Bronchial epithelial cell (primary cell): ENCODE data around the gene ZNF587. TPM values are rescaled to one million over a fixed set of nuclear protein-coding genes. Genes with fewer than 3 reads are reported as not detected.
A peak's percentile ranks its signal among the peaks of the same experiment; 100 is the strongest.
"Not testable (repeated sequence)": the region's sequence is repeated elsewhere in the genome, so short reads cannot be mapped to it uniquely, and the experiment has no call there.

Experiments used
- DNase-seq: peaks from one replicate; pipeline ENCODE4 v3.0.0-alpha.2; 2010; ENCODE audit warnings: low read depth
- FAIRE-seq: peaks from 2 replicates; lab custom pipeline; 2011; peaks lifted over from hg19 to GRCh38; lab: Jason Lieb, UNC
- H3K27me3 ChIP-seq: 2 replicates; pipeline ENCODE4 v1.5.1; 2011; ENCODE audit warnings: low read length; ENCODE audit not compliant: control insufficient read depth, insufficient read depth
- H3K36me3 ChIP-seq: 2 replicates; pipeline ENCODE4 v1.5.1; 2011; ENCODE audit warnings: low read length; ENCODE audit not compliant: control insufficient read depth, insufficient read depth
- H3K4me3 ChIP-seq: 2 replicates; pipeline ENCODE4 v1.5.1; 2011; ENCODE audit warnings: mild to moderate bottlenecking, low read depth, low read length, control low read depth
- total RNA-seq: library from RNA; depleted of rRNA; stranded (reverse); fragments of >200 nt; gene quantifications from 2 replicates; pipeline ENCODE4 v1.2.1, GENCODE V29; 2014
- TF ChIP-seq, protein P1 (sequence below): IDR thresholded peaks from 2 replicates; pipeline ENCODE4 v1.5.1; 2011; ENCODE audit warnings: mild to moderate bottlenecking, moderate library complexity, low read length, control low read depth, inconsistent platforms; ENCODE audit not compliant: insufficient read depth, severe bottlenecking

The ZNF587 gene
- total RNA-seq, 1 donor from 2014 or later, result 19.5 TPM

DNA sequence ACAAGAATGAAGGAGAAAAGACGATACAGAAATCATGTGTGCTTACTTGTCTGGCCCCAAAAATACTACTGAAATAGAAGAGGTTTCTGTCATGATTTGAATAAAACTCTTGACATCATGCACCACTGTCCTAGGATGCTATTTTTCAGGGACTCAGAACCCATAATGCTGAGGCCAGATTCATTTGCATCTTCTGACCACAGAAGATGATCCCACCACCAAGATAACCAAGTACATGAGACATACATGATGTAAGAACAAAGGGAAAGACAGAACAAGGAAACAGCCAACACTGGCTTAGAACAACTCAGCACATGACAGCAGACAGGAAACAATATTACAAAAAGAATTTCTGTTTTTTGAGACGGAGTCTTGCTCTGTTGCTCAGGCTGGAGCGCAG, 37.4 kb upstream of the ZNF587 start:
- peaks cover 6% of the 10 kb centered on the region for H3K36me3 ChIP-seq
- TF ChIP-seq, protein P1, sequence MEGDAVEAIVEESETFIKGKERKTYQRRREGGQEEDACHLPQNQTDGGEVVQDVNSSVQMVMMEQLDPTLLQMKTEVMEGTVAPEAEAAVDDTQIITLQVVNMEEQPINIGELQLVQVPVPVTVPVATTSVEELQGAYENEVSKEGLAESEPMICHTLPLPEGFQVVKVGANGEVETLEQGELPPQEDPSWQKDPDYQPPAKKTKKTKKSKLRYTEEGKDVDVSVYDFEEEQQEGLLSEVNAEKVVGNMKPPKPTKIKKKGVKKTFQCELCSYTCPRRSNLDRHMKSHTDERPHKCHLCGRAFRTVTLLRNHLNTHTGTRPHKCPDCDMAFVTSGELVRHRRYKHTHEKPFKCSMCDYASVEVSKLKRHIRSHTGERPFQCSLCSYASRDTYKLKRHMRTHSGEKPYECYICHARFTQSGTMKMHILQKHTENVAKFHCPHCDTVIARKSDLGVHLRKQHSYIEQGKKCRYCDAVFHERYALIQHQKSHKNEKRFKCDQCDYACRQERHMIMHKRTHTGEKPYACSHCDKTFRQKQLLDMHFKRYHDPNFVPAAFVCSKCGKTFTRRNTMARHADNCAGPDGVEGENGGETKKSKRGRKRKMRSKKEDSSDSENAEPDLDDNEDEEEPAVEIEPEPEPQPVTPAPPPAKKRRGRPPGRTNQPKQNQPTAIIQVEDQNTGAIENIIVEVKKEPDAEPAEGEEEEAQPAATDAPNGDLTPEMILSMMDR, result no peak

DNA sequence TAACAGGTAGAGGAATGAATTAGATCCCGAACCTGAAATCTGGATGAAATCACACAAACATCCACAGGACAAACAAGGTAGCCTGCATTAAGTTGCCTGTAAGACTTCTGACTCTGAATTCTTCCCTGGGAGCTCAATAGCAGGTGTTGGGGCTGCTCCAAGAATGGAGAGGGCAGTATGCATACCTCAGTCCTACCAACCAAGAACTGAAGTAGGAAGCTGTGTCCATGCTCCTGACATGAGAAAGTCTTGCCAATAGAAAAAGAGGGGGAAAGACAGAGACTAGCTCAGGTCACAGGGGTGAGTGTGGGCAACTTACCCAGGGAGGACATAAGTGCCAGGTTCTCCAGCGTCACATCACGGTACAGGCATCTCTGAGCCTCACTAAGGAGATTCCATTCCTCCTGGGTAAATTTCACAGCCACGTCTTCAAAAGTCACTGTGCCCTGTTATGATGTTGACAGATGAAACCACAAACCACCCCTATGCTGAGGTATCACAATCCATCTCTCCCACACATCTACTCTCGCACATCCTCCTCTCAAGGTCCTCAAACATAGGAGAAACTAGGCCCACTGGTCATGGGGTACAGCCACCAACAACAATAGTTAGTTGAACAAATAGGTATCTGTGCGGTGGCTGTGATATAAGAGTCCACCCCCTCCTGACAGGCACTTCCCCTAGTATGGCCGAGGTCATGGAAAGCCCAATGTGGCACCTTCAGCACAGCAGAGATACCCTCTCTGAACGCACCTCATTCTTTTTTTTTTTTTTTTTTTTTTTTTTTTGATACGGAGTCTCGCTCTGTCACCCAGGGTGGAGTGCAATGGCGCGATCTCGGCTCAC, 36.5 kb upstream of the ZNF587 start:
- peak overlapping the region; percentile 90 for H3K4me3 ChIP-seq
- H3K36me3 ChIP-seq, FAIRE-seq, DNase-seq, H3K27me3 ChIP-seq: not testable (repeated sequence)

More for the DNA sequence above, 37.4 kb upstream of the ZNF587 start:
- no peak for DNase-seq
- no peaks in the 10 kb centered on the region for H3K27me3 ChIP-seq
- H3K4me3 ChIP-seq, result no peak overlapping the region
- no peak for FAIRE-seq

- Histone ChIP-seq H3K4me3 (peak overlapping the region; percentile 90), H3K36me3 (peaks cover 4% of the 10 kb centered on the region), H3K27me3 (no peaks in the 10 kb centered on the region)
- DNase-seq (peak; percentile 31), FAIRE-seq (no peak)
- TF ChIP-seq, protein P1, result no peak
These were observed 35.6 kb upstream of the ZNF587 start for GRCh38 chr19:57813919-57814504.

DNA sequence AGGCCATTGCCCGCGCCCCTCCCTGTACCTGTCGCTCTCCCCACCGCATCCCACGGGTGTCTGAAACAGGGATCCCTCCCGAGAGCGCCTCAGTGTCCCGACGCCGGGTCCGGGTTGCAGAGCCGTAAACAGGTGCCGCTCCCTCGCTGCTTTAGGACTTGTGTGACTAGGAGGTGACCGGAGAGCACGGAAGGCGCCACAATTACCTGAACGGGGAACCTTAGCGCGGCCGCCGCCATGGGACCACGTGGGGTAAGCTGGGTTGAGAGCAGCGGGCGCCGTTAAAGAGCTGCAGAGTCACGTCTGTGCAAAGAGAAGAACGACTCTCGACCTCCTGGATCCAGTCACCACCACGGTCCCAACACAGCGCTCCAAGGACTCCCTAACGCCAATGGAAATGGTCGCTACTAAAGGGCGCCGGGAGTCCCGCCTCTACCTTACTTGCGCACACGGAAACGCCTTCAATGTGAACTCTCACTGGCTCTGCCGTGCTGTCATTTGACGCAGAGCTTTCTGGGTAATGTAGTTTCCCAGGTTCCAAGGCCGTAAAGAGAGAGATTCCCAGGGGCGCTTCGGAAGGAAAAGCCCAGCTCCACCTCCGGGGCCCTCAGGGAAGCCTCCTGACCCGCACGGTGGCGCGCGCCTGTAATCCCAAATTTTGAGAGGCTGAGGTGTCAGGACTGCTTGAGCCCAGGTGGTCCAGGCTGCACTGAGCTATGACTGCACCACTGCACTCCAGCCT, 35.0 kb upstream of the ZNF587 start, which contains the start of gene ZNF552:
ZNF552 (minus strand) TSS at position 409 of the 742 bp plus-strand sequence; CDS start at position 239, 170 bp downstream.
- TF ChIP-seq, protein P1, result no peak
- H3K4me3 ChIP-seq, result peak within 1 kb of the TSS; percentile 90
- no peaks in the 10 kb centered on the region for H3K27me3 ChIP-seq
- H3K36me3 ChIP-seq, result peaks cover 3% of the 10 kb centered on the region
- DNase-seq, result peak; percentile 92
- FAIRE-seq, result no peak

GRCh38 chr19:57815247-57816075, 34.2 kb upstream of the ZNF587 start:
- no peaks in the 10 kb centered on the region for H3K27me3 ChIP-seq
- peak overlapping the region; percentile 90 for H3K4me3 ChIP-seq
- H3K36me3 ChIP-seq, result peaks cover under 1% of the 10 kb centered on the region
- no peak for FAIRE-seq
- TF ChIP-seq, protein P1, result no peak
- DNase-seq, result no peak
